HG03175 (cell line): ENCODE data around the gene TBR1.

Experiments used
- ATAC-seq: cut with Tn5 transposase; IDR thresholded peaks from one replicate; pipeline ENCODE4 v1.9.1; 2021; ENCODE audit warnings: mild to moderate bottlenecking, moderate library complexity; ENCODE audit not compliant: unreplicated experiment

Gene TBR1

DNA sequence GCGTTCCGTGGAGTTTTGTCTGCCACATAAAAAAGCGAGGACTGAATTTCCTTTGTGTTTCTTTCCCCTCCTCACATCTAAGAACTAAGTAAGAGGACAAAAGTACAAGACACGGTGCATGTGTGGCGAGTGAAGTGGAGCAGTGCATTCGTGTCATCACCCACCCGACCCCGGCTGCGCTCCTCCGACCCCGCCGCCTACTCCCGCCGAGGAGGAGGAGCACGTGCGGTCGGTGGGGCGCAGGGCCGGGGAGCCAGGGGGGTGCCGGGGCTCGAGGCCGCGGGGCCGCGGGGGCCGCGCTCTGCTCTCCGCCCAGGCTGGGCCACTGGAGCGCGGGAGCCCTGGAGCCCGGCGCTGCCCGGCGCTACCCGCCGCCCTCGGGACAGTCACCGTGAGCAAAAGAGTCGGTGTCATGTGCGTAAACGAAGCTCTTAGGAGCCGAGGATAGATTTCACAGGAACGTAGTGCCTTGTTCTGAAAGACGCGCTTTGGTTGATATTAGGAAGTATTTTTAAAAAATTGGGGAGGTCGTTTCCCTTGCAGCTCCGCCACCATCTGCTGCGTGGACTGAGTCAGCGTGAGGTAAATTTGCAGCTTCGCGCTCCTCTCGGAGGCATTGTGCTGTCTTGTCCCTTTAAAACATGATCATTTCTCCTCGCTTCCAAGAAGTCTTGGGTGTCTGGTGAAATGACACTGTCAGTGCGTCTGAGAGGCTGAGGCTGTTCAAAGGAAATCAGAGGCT lies 11.0 kb downstream of the TBR1 start:
- no peak for ATAC-seq

DNA sequence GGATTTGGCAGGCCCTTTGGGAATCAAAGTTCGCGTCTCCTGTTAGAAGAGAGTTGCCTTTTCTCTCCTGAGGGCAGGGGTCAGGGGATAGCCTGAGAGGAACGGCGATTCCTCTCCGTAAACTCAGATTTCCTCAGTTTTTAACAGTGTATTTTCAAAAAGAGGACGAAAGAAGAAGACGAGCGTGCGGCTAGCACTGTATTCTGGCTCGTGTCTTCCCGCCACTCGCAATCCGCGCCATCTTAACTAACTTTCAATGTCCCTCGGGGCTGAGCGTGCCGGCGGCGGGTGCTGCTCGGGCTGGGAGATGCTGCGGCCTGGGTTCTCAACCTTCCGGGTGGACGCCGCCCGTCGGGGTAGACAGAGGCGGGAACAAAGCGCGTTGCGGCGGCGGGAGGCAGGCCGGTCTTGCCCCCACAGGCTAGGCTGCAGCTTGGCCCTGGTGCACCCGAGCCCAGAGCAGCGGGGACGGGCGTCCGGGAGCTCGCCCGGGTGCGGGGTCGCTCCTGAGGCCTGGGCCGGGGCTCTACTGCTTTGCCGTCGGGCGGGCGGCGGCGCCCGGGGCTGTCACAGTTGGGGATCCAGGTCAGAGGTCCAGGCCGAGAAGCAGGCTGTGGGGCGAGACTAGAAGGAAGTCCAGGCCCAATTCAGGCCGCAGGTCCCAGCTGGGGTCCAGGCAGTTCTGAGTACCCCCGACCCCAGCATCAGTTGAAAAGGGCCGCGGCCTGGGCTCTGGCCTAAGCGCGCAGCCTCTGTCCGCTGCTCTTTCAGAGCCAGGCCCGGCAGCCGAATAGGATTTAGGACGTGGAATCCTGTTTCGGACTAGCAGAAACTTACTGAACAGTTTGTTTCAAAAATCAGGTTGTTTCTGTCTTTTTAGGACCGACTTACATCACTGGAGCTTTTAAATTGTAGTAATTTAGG lies 11.8 kb downstream of the TBR1 start:
- no peak for ATAC-seq

DNA sequence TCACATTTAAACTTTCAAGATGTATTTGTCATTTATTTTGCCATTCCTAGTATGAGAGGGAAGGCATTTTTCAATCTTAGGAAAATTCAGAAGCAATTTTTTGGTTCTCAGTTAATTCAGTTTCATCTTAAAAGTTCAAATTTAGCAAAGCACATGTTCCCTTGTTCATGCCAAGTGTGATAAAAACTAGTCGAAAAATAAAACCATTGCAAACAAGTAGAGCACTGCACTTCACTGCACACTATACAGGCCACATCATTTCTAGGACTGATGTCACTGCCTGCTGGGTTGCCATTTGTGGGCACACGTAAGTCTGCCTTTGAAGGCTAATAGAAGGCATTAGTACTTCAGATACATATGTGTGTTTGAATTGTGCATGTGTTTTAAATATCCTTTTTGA lies 14.3 kb downstream of the TBR1 start:
- no peak for ATAC-seq

DNA sequence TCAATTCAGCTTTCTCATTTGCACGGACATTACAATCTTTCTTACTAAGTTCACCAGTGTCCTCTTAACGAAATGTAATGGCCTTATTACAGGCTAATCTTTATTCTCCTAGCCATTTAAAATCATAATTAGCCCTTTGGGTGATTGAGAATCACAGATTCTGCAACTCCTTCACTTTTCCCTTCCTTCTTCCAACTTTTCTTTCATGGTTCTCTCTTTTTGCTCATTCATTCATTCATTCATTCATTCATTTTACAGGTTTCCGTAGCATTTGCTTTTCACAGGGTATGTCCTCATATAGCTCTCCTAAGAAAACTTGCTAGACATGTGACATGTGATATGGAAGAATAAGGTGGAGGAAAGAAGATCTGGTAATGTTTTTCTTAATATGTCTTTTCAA lies 16.0 kb downstream of the TBR1 start:
- ATAC-seq: no peak

DNA sequence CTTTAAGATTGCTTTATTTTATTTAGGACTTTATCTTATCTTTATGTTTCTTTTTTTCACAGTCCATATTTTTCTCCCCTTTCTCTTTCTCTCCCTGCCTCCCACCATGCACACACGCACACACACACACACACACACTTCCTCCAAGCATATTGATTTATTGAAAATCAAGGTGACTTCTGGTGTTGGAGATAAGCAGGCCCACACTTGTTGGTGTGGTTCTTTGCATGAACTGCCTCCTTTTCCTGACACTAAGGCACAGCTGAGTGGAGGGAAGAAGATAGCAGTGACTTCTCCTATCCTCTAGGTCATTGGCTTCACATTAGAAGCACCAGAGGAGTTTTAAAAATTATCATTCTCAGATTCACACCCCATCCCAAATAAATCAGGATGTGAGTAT lies 18.0 kb downstream of the TBR1 start:
- ATAC-seq: no peak

DNA sequence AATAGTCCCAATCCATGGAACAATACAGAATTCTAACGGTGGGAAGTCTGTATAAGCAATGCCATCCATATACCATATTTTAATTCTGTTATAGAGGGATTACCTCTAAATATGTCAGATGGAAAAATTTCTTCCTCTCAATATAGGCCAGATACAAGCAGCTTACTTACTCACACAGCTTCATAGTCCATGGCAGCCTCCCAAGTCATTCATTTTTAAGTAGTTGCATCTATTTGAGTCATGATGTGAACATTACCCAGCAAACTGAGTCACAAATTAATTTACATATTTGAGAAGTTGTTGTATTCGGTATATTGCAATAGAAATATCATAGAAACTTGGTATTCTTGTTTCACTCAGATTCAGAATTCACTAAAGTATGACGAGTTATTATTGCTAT lies 20.3 kb downstream of the TBR1 start:
- ATAC-seq: no peak

DNA sequence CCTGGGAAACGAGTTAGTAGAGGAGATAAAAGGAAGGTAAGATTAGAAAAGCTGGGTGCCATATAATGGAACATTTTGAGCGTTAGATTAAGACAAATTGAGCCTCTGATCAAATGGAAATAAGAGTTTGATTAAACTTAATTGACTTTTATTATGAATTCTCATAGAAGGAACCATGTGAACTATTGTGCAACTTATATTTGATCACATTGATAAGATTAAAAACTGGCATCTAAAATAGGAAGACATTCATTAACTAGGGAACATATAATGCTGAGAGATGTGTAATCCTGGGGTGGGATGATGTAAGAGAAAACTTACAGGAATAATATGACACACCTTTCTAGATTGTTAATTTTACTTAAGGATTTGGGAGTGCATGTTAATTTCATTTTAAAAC lies 22.5 kb downstream of the TBR1 start:
- ATAC-seq: no peak

DNA sequence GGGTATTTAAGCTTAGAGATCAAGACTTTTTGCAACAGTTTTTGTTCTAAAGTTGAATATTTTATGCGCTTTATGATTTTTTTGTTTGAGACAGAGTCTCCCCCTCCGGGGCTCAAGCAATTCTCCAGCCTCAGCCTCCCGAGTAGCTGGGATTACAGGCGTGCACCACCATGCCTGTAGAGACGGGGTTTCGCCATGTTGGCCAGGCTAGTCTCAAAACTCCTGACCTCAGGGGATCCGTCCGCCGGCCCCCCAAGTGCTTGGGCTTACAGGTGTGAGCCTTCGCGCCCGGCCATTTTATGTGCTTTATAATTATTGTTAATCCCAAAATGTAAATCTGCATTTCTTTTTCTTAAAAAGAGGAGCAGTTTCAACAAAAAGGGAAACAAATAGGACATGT lies 29.0 kb downstream of the TBR1 start:
- ATAC-seq: no peak

DNA sequence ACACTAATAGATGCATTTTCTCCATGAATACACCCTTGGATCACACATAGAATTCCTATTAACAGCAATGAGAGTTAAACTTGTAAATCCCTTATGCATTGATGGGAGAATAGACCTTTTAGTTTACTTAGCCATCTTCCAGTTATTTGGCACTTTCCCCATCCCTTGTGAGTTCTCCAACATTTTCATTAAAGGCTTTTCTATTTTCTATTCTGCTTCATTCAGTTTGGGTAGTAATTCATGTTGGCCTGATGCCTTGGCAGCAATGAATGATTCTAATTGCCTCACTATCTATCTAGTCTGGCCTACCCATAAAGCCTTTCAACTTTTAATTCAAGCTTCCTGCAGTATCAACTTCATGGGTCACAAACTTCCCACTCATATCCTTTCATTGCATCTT lies 32.3 kb downstream of the TBR1 start:
- no peak for ATAC-seq

DNA sequence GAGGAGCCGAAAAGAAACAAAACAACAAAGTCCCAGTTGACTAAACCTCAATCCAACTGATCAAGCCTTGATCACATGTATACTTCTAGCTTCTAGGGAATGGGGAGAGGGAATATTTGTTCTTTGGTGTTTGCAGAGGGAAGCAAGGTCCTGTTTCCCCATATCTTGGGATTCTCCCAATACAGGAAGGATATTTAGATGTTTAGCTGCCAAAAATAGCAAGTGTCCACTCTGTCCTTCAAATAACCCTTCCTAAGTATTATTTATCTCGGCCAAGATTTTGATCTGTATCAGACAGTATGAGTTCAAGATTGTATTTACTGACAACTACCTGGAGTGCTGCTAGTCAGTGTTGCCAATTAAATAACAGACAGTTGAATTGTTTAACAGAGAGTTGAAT lies 55.5 kb downstream of the TBR1 start:
- ATAC-seq: no peak

DNA sequence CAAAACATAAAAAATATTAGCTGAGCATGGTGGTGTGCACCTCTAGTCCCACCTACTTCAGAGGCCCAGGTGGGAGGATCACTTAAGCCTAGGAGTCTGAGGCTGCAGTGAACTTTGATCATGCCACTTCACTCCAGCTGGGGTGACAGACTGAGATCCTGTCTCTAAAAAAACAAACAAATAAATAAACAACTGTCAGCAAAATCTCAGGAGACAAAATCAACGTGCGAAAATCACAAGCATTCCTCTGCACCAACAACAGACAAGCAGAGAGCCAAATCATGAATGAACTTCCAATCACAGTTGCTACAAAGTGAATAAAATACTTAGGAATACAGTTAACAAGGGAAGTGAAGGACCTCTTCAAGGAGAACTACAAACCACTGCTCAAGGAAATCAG lies 58.8 kb downstream of the TBR1 start:
- no peak for ATAC-seq
